Measurements from ENCODE around the gene ELOA.
"Not testable (repeated sequence)": the region's sequence is repeated elsewhere in the genome, so short reads cannot be mapped to it uniquely, and the experiment has no call there.

ELOA gene

DNA sequence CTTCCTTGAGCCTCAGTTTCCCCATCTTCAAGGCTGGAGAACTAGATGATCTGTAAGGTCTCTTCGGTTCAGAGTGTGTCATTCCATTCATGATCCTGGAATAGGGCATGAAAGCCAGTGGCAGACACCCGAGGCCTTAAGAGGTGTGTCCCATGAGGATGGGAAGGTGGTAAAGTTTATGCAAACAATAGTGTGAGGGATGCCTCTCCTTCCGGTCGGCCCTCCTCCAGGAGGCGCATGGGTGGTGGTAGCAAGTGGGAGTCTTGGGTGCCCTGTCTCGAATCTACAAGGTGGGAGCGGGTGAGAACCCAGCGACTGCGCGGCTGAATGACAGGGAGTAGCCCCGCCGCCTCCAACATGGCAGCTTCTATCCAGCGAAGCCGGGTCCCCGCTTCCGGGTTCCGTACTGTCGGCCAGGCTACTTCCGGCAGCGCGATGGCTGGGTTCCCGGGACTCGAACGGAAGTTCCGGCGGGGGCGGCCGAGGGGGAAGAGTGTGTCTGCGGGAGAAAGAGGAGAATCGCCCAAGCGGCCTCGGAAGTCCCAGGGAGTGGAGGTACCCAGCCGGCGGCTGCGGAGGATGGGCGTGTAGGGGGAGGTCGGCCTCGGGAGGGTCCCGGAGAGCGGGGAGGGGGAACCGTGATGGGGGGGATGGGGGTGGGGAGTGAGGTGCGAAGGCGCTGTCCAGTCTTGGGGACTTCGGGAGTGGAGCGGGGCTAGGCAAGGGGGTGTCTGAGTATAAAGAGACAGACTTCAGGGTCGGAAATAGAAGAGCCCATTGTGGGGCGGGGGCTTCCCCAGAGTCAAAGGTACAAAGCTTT lies 47.6 kb downstream of the ELOA start, which contains the start of gene LYPLA2:
Gene LYPLA2, plus strand, starts transcription at position 450 of the 820 bp plus-strand sequence. CDS start 1,538 bp downstream, outside the sequence.
- DNase-seq, result peak; percentile 71 to 80

DNA sequence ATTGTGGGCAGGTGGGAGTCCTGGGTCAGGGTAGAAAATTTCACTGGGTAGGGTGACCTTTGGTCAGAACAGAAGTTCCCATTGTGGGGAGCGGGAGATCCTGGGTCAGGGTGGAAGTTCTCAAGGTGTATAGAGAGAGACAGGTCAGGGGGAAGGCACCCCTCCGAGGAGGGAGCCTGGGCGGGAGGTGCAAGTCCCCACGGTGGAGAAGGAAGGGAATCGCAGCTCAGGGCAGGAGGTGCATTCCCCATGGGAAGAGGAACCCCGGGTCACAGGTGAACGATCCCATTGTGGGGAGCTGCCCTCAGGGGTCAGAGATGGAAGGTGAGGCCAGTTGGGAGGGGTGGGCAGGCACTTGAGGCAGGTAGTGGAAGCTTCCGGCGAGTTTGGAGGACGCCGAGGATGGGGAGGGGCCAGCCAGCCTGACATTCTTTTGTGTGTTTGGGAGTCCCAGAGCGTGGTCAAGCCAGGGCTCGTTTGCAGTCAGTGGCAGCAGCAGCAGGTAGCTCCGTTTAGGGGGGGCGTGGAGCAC lies 48.3 kb downstream of the ELOA start:
- DNase-seq, result no peak

- no peak for DNase-seq
Observed at GRCh38 chr1:23792151-23792945, 49.1 kb downstream of the ELOA start.

- DNase-seq, result no peak
Observed at GRCh38 chr1:23793018-23793781, 49.9 kb downstream of the ELOA start.

GRCh38 chr1:23793861-23794731 lies 50.8 kb downstream of the ELOA start:
- DNase-seq, result no peak

- DNase-seq, result not testable (repeated sequence)
Observed at GRCh38 chr1:23794732-23795182, 51.5 kb downstream of the ELOA start.

DNA sequence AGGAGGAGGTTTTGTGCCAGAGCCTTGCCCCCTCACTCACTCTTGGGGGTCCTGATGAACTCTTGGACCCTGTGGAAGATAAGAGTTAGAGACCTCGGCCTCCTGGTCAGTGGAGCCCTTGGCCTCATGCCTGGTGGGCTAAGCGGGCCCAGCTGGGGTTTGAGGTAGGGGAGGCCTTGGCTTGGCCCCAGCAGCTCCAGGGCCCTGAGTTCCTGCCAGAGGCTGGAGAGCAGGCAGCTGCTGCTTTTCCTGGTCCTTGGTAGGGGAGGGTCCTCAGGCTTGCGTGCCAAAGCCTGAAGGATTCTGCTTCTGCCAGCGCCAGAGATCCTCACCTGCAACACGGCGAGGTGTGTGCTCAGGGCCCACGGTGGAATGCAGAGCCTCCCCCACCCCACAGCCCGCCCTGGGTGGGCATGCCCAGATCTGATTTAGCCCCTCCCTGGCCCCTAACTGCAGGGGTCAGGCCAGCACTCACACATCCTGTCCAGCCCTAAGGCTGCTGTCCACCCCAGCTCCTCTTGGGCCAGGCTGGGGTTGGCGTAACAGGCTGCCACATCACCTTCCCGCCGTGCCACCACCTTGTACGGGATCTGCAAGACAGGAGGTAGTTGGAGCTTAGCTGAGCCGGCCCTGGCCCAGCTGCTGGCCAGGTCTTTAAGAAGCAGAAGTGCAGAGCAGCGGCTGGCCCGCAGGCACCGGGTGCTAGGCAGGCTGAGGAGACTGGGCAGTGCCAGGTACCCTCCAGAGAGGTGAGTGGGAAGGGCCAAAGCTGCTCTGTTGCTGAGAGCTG lies 52.6 kb downstream of the ELOA start:
- DNase-seq, result no peak

DNA sequence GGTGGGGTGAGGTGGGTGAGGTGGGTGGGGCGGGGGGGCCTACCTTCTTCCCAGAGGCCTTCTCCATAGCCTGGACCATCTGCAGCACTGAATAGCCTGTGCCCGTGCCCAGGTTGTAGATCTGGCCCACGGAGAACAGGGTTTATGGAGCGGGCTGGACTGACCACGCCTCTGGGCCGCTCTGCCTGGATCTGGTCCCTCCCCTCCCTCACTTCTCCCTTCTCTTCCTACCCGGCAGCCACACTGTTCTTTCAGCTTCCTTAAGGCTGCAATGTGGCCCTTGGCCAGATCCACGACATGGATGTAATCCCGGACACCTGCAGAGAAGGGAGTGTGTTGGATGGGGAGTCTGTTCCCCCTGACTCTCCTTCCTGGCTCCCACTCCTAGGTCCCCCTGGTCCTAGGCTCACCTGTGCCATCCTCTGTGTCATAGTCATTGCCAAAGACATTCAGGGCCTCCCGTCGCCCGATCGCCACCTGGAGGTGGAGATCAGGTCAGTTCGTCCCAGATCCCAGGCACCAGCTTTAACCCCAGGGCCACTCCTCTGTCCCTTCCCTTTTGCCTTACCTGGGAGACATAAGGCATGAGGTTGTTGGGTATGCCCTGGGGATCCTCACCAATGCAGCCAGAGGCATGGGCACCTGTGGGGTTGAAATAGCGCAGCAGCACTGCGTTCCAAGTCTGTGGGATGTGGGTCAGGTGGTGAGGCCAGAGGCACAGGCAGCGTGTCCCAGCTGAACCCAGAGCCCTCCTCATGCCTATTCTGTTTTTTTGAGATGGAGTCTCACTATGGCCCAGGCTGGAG lies 53.4 kb downstream of the ELOA start:
- DNase-seq, result no peak

DNA sequence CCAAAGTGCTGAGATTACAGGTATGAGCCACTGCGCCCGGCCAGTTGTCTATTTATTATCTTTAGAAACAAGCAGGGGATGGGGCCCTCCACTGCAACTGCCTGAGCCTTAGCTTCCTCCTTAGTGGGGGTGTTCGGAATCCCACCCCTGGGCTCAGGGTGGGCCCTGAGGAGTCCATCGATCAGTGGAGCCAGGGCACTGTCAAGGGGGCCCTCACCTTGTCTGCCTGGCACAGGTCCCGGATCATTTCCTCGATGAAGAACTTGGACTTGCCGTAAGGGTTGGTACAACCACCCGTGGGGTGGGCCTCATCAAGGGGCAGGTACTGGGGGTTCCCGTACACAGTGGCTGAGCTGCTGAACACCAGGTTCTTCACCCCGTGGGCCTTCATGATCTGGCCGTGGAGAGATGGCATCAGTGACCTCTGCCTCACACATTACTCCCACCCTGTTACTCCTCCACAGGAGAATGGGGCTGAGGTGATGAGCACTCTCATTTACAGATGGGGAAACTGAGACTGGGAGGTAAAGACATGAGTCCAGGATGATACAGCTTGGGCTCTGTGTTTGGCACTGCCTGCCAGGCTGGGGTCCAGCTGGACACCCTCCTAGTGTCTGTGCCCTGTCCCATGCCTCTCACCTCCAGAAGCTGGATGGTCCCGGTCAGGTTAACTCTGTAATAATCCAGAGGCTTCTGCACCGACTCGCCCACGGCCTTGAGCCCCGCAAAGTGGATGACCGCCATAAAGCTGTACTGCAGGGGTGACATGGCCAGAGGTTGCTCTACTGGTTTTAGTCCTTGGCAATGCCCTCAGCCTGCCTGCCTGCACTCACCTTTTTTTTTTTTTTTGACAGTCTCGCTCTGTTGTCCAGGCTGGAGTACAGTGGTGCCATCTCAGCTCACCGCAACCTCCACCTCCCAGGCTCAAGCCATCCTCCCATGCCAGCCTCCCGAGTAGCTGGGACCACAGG lies 54.5 kb downstream of the ELOA start:
- no peak for DNase-seq

DNA sequence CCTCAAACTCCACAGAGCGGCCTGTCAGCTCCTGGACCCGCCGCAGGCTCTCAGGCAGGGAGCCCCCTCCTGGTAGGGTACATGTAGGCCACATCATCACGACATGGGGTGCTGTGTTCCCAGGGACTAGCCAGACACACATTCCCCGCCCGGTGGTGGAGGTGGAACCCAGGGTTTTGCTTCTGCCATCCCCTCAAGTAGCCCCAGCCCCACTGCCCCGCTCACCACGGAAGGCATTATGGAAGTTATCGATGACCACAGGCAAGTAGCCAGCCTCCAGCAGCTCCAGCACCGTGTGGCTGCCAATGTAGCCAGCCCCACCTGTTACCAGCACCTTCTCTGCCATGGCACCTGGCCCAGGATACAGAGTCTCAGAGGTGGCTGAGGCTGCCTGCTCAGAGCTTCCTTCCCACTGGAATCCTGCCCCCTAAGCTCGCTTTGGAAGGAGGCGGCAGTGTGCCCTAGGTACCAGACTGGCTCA lies 55.4 kb downstream of the ELOA start:
- no peak for DNase-seq

- DNase-seq, result no peak
Observed at GRCh38 chr1:23799255-23799569, 55.9 kb downstream of the ELOA start.

DNA sequence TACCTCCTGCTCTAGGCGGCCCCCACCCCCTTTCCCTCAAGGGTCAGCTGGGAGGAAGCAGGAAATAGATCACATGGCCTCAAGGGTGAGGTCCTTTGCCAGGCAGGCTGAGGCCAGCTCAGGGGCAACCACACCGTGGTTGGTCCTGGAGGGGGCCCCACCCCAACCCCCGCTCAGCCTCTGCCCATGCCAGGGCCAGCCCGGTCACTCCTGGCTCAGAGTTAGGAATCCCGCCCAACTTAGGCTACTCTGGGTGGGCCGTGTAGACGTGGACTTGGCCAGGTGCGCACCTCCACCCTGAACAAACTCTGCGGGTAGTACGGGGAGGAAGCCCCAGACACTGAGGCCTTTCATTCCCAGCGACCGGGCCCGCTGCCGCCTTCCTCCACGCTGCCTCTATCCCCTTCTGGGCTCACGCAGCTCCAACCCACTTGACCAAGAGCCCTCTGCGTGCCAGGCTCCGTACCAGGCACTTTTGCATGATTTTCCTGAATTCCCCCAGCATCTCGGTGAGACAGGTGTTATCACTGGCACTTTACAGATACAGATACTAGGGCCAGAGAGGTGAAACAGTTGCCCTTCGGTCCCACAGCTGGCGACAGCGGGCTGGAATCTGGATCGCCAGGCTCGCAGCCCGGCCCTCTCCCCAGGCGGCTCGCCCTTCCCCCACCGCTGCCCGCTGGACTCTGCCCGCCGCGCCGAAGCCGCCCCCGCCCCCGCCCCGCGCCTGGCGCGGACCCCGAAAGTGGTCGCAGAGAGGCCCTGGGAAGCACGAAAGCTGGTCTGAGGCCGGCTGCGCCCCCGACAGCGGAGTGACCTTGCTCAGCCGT lies 56.5 kb downstream of the ELOA start:
- DNase-seq, result no peak

- peak; percentile 85 to 93 for DNase-seq
Observed at GRCh38 chr1:23800400-23801337, 57.4 kb downstream of the ELOA start, which contains the start of gene GALE. Gene GALE (minus strand): TSS chr1:23800754. CDS start chr1:23799007, 1,747 bp downstream.

DNA sequence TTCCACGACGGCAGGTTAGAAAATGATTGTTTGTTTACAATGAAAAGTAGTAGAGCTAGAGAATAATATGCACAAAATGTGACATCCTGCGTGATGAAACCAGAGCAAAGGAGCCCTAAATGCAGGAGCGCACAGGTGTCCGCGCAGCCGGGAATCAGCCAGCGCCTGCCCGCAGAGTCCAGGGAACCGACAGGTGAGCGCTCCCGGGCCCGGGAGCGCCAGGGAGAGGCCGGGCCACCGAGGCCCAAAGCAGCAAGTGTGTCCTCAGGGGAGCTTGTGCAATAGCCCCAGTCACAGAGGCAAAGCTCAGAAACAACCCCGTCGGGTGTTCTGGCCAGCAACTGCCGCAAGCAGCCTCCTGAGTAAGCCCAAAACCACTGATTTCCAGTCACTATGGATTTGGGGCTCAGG lies 58.1 kb downstream of the ELOA start:
- no peak for DNase-seq

GRCh38 chr1:23801876-23802275 lies 58.6 kb downstream of the ELOA start:
- no peak for DNase-seq

DNA sequence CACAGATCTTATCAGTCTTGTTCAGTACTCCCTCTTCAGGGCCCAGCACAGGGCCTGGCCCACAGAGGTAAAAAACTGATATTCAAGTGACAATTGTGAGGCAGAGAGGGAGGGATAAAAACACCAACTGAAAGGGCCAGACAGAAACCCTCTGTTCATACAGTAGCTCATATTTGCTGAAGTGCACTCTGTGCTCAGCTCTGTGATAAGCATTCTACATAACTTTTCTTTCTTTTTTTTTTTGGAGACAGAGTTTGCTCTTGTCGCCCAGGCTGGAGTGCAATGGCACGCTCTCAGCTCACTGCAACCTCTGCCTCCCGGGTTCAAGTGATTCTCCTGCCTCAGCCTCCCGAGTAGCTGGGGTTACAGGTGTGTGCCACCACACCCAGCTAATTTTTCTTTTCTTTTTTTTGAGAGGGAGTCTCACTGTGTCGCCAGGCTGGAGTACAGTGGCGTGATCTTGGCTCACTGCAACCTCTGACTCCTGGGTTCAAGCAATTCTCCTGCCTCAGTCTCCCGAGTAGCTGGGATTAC lies 59.6 kb downstream of the ELOA start:
- not testable (repeated sequence) for DNase-seq

Measured in NCI-H1930 (cell line).